ENCODE measurements around the gene ENTPD2. TPM values are rescaled to one million over a fixed set of nuclear protein-coding genes. Genes with fewer than 3 reads are reported as not detected.
A peak's percentile ranks its signal among the peaks of the same experiment; 100 is the strongest.

ENTPD2 gene
- total and polyA plus RNA-seq, 9 of the 15 experiments (the other 6 are each of a cell fraction or from before 2014, with no cell fraction given) = 0.04 to 0.60 (median 0.14) TPM; not detected in 4

GRCh38 chr9:137074657-137075274 lies 20.9 kb upstream of the ENTPD2 start (continued):
- TF ChIP-seq FOXO4 (CRISPR knock-in tag; IDR thresholded peaks at IDR 0.05) = peak; percentile 99
- TF ChIP-seq ZNF449 (CRISPR knock-in tag; IDR thresholded peaks at IDR 0.05) = peak; percentile 99
- peak; percentile 99 for TF ChIP-seq THRB (CRISPR knock-in tag; conservative IDR thresholded peaks at IDR 0.05)
- TF ChIP-seq GABPA (tag; conservative IDR thresholded peaks at IDR 0.05; ENCODE audit: low read depth) = peak; percentile 64
- TF ChIP-seq SMARCA5 (IDR thresholded peaks at IDR 0.05) = no peak
- TF ChIP-seq PHB2 (IDR thresholded peaks at IDR 0.05; ENCODE audit: low read depth) = no peak
- TF ChIP-seq KLF1 (tag; IDR thresholded peaks at IDR 0.05) = peak; percentile 97
- no peak for TF ChIP-seq EWSR1 (IDR thresholded peaks at IDR 0.05; ENCODE audit: borderline replicate concordance, low read depth, partially characterized antibody)
- no peak for TF ChIP-seq TAF1 (IDR thresholded peaks at IDR 0.05; ENCODE audit: control insufficient read depth, extremely low read depth, insufficient read depth, low read length, severe bottlenecking)
- TF ChIP-seq ZNF239 (CRISPR knock-in tag; IDR thresholded peaks at IDR 0.05) = peak; percentile 96
- no peak for TF ChIP-seq REST (IDR thresholded peaks at IDR 0.05; ENCODE audit: borderline replicate concordance)
- TF ChIP-seq REST (CRISPR knock-in tag; IDR thresholded peaks at IDR 0.05; ENCODE audit: low read depth) = peak; percentile 94
- peak; percentile 99 for TF ChIP-seq PYGO2 (tag; IDR thresholded peaks at IDR 0.05)

All from K562 (cell line).